Stimulated activated CD8-positive, alpha-beta memory T cell treated with anti-CD3 and anti-CD28 coated beads, Interleukin-2, amount 100 ng/mL, for 48 hours (primary cell): Measurements from ENCODE around the gene NRIP1.
A peak's percentile ranks its signal among the peaks of the same experiment; 100 is the strongest.

Experiments used
- DNase-seq, 2 donors: peaks; one replicate each; pipeline ENCODE4 v3.0.0-alpha.2; 2020; ENCODE audit warnings: low read depth in 2 of 2

NRIP1 gene, protein sequence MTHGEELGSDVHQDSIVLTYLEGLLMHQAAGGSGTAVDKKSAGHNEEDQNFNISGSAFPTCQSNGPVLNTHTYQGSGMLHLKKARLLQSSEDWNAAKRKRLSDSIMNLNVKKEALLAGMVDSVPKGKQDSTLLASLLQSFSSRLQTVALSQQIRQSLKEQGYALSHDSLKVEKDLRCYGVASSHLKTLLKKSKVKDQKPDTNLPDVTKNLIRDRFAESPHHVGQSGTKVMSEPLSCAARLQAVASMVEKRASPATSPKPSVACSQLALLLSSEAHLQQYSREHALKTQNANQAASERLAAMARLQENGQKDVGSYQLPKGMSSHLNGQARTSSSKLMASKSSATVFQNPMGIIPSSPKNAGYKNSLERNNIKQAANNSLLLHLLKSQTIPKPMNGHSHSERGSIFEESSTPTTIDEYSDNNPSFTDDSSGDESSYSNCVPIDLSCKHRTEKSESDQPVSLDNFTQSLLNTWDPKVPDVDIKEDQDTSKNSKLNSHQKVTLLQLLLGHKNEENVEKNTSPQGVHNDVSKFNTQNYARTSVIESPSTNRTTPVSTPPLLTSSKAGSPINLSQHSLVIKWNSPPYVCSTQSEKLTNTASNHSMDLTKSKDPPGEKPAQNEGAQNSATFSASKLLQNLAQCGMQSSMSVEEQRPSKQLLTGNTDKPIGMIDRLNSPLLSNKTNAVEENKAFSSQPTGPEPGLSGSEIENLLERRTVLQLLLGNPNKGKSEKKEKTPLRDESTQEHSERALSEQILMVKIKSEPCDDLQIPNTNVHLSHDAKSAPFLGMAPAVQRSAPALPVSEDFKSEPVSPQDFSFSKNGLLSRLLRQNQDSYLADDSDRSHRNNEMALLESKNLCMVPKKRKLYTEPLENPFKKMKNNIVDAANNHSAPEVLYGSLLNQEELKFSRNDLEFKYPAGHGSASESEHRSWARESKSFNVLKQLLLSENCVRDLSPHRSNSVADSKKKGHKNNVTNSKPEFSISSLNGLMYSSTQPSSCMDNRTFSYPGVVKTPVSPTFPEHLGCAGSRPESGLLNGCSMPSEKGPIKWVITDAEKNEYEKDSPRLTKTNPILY (N-terminal part only)

GRCh38 chr21:15064576-15065391 lies at the start of gene NRIP1:
NRIP1 (minus strand) TSS chr21:15065000; CDS start chr21:14968192, 96,808 bp downstream.
- peak; percentile 58 to 68 for DNase-seq

- DNase-seq, result no peak
Observed at GRCh38 chr21:15112858-15113257, 48.1 kb upstream of the NRIP1 start.

- DNase-seq, result no peak
Observed at GRCh38 chr21:15108801-15109200, 44.0 kb upstream of the NRIP1 start.

DNA sequence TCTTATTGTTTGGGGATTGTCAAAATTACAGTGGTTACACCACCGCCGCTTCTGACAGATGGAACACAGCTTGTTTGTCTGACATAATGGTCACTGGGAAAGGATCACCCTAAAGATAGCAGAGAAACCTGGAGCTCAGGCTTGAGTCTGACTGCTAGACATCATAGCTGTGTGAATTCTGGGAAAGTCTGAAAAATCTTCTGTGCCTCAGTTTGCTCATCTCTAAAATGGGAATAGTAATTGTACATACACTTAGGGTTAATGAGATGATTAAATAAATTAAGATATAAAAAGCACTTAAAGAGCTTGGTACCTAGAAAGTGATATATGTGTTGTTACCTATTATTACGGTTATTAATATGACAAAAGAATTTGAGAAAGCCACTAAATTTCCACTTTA lies 39.7 kb upstream of the NRIP1 start:
- no peak for DNase-seq

GRCh38 chr21:15098908-15099307 lies 34.1 kb upstream of the NRIP1 start:
- DNase-seq, result no peak

GRCh38 chr21:15098181-15098580 lies 33.4 kb upstream of the NRIP1 start:
- no peak for DNase-seq

- no peak for DNase-seq
Observed at GRCh38 chr21:15097580-15097979, 32.8 kb upstream of the NRIP1 start.

- no peak for DNase-seq
Observed at GRCh38 chr21:15096146-15096545, 31.3 kb upstream of the NRIP1 start.

GRCh38 chr21:15095326-15095725 lies 30.5 kb upstream of the NRIP1 start:
- no peak for DNase-seq

GRCh38 chr21:15094706-15095105 lies 29.9 kb upstream of the NRIP1 start:
- DNase-seq, result no peak

DNA sequence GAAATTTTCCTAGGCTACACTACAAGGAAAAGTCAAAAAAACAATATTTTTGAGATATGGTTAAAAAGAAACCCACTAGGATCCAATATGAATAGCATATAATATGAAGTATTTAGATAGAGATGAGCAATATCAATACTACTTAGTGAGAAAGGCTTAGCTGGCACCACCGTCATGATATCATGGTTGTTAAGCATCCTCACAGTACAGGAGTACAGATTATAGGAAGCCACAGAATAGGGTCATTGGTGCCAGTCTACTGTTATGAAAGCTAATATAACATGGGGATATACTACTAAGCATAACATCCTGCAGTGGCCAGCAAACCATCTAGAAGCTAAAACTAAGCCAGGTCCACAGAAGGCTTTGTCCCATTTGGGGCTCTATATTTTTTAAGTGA lies 28.4 kb upstream of the NRIP1 start:
- DNase-seq, result no peak

- DNase-seq, result no peak
Observed at GRCh38 chr21:15092745-15093144, 27.9 kb upstream of the NRIP1 start.

GRCh38 chr21:15090390-15090789 lies 25.6 kb upstream of the NRIP1 start:
- DNase-seq, result no peak

DNA sequence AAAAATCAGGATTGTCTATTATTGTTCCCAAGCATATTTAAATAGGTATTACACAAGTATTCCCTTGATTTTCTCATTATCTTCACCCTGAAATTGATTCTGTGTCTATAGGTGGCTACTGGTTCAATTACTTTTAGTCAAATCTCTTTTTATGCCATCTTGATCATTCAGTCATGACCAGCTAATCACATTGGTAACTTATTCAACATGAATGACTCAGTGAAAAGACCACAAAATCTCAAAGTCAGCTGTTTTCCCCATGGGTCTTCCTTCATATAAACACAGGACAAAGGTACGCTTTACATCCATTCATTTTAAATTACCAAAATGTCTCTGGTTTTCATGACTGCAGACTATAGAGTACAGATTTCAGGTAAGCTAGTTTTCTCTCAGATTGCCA lies 23.7 kb upstream of the NRIP1 start:
- no peak for DNase-seq

- DNase-seq, result no peak
Observed at GRCh38 chr21:15084668-15085067, 19.9 kb upstream of the NRIP1 start.

DNA sequence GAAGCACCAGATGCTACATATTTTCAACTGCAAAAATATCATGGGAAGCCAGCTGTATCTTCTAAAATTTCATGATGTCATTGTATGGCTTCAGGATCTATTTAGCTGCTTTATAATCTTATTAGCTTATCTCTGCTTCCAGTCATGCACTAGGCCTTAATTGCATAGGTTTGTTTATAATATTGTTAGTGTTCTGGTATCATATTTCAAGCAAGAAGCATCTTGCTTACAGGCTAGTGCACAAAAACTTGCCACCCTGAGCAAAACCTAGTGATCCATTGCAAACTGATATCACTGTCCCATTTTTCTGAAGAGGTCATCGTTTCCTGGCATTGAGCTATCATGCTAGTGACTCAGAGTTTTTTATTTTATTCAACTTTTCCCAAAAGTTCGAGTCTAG lies 15.7 kb upstream of the NRIP1 start:
- no peak for DNase-seq

- no peak for DNase-seq
Observed at GRCh38 chr21:15079269-15079668, 14.5 kb upstream of the NRIP1 start.

DNA sequence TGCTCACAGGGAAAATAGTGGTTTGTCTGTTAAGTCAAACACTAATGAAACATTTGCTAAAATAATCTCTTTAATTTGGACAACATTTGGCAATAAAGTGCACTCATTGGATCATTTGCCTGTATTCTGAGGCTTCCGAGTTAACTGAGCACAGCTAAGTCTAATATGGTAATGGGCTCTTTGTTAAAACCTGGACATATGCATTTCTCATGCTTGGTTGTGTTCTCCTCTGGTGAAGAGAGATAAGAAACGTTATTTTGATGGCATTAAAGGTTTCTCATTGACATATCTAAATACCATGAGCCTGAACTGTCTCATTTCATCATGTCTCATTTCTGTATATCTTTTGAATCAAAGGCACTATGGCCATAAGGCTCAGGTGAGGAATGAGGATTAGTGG lies 13.4 kb upstream of the NRIP1 start:
- no peak for DNase-seq

DNA sequence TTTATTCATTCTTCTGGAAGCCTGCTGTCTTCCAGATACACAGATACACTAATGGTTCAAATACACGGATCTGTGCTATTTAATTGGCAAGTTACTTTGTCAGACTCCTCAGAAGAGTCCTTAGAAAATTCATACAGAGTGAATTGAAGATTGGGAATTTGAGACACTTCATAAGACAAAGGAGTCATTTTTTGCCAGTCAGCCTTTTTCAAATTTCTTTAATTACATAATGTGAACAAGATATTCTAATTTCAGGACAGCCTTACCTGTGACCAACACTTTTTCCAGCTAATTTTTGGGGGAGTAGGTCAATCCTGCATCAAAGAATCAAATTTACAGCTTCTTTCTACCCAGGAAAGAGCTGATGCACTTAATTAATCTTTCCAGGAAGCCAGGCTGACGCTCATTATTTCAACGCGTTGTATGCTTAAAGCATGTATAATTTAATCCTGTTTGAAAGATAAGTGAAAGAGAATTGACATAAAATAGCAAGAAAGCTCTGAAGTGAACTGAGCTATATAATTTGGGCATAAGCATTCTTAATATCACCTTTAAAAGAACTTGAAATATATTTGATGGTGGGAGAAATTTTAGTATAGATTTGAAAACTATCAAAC lies 12.8 kb upstream of the NRIP1 start:
- DNase-seq, result no peak

DNA sequence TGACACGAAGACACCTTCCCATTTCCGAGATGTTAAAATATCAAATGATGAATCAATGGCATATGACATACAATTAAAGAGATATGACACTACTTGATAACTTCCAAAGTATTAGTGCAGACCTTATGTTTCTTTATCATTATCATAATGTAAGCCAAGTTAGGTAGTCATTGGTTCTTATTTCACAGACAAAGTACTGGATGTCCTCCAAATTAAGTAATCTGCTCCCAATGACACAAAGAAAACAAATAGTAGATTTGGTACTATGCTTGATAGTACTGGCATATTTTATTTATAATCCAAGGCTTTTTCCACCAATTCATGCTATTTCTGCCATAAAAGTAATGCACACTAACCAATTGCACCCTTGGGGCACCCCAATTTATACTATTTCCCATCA lies 11.9 kb upstream of the NRIP1 start:
- no peak for DNase-seq

GRCh38 chr21:15071009-15071408 lies 6.2 kb upstream of the NRIP1 start:
- DNase-seq, result no peak
